ENCODE measurements around the gene ZNF574.

ZNF574 gene

GRCh38 chr19:42108527-42109389 lies 32.8 kb downstream of the ZNF574 start:
- FAIRE-seq (peak; percentile 96), DNase-seq (ENCODE audit: insufficient read length, low spot score) (peak; percentile 75)
- TF ChIP-seq TAF1 (IDR thresholded peaks at IDR 0.05; ENCODE audit: low read depth, low read length) (no peak), POU2F2 (IDR thresholded peaks at IDR 0.05; ENCODE audit: low read depth, low read length) (peak; percentile 83; the same call in 1 of the 2 replicates), PAX5 (IDR thresholded peaks at IDR 0.05; ENCODE audit: insufficient read depth, low read length, severe bottlenecking) (peak; percentile 40)

GRCh38 chr19:42109896-42110295 lies 33.9 kb downstream of the ZNF574 start:
- DNase-seq (ENCODE audit: insufficient read length, low spot score) (no peak), FAIRE-seq (no peak)
- no peak for TF ChIP-seq POLR2A (IDR thresholded peaks at IDR 0.05; ENCODE audit: low read depth, low read length)
- TF ChIP-seq TAF1 (IDR thresholded peaks at IDR 0.05; ENCODE audit: low read depth, low read length): no peak
- no peak for TF ChIP-seq PAX5 (IDR thresholded peaks at IDR 0.05; ENCODE audit: insufficient read depth, low read length, severe bottlenecking)

GRCh38 chr19:42110658-42111057 lies 34.7 kb downstream of the ZNF574 start:
- FAIRE-seq (no peak), DNase-seq (ENCODE audit: insufficient read length, low spot score) (no peak)
- TF ChIP-seq TAF1 (IDR thresholded peaks at IDR 0.05; ENCODE audit: low read depth, low read length) (no peak), POU2F2 (IDR thresholded peaks at IDR 0.05; ENCODE audit: low read depth, low read length) (no peak), POLR2AphosphoS5 (IDR thresholded peaks at IDR 0.05; ENCODE audit: low read depth, low read length) (no peak), PAX5 (IDR thresholded peaks at IDR 0.05; ENCODE audit: insufficient read depth, low read length, severe bottlenecking) (no peak), SPI1 (IDR thresholded peaks at IDR 0.05; ENCODE audit: low read depth, low read length) (no peak), POLR2A (IDR thresholded peaks at IDR 0.05; ENCODE audit: low read depth, low read length) (no peak)

GRCh38 chr19:42111384-42111783 lies 35.4 kb downstream of the ZNF574 start:
- no peak for TF ChIP-seq POLR2A (IDR thresholded peaks at IDR 0.05; ENCODE audit: low read depth, low read length)
- no peak for TF ChIP-seq POLR2AphosphoS5 (IDR thresholded peaks at IDR 0.05; ENCODE audit: low read depth, low read length)
- TF ChIP-seq TAF1 (IDR thresholded peaks at IDR 0.05; ENCODE audit: low read depth, low read length): no peak
- no peak for TF ChIP-seq SPI1 (IDR thresholded peaks at IDR 0.05; ENCODE audit: low read depth, low read length)
- no peak for TF ChIP-seq POU2F2 (IDR thresholded peaks at IDR 0.05; ENCODE audit: low read depth, low read length)
- no peak for TF ChIP-seq PAX5 (IDR thresholded peaks at IDR 0.05; ENCODE audit: insufficient read depth, low read length, severe bottlenecking)
- DNase-seq (ENCODE audit: insufficient read length, low spot score) (no peak), FAIRE-seq (no peak)

- no peak for TF ChIP-seq POLR2AphosphoS5 (IDR thresholded peaks at IDR 0.05; ENCODE audit: low read depth, low read length)
- no peak for TF ChIP-seq TAF1 (IDR thresholded peaks at IDR 0.05; ENCODE audit: low read depth, low read length)
- no peak for TF ChIP-seq PAX5 (IDR thresholded peaks at IDR 0.05; ENCODE audit: insufficient read depth, low read length, severe bottlenecking)
- TF ChIP-seq SPI1 (IDR thresholded peaks at IDR 0.05; ENCODE audit: low read depth, low read length): no peak
- TF ChIP-seq POLR2A (IDR thresholded peaks at IDR 0.05; ENCODE audit: low read depth, low read length): no peak
- no peak for TF ChIP-seq POU2F2 (IDR thresholded peaks at IDR 0.05; ENCODE audit: low read depth, low read length)
- no peak for DNase-seq (ENCODE audit: insufficient read length, low spot score)
- no peak for FAIRE-seq
Observed at GRCh38 chr19:42111811-42112210, 35.8 kb downstream of the ZNF574 start.

- DNase-seq (ENCODE audit: insufficient read length, low spot score): no peak
- peak; percentile 61 for FAIRE-seq
- no peak for TF ChIP-seq PAX5 (IDR thresholded peaks at IDR 0.05; ENCODE audit: insufficient read depth, low read length, severe bottlenecking)
Observed at GRCh38 chr19:42113641-42114348, 37.8 kb downstream of the ZNF574 start.

GRCh38 chr19:42114412-42114811 lies 38.4 kb downstream of the ZNF574 start:
- DNase-seq (ENCODE audit: insufficient read length, low spot score) (no peak), FAIRE-seq (peak; percentile 92)

GRCh38 chr19:42115219-42115618 lies 39.3 kb downstream of the ZNF574 start:
- DNase-seq (ENCODE audit: insufficient read length, low spot score) (no peak), FAIRE-seq (peak; percentile 76)
- TF ChIP-seq POLR2AphosphoS5 (IDR thresholded peaks at IDR 0.05; ENCODE audit: low read depth, low read length) (no peak), PAX5 (IDR thresholded peaks at IDR 0.05; ENCODE audit: insufficient read depth, low read length, severe bottlenecking) (no peak)

More at GRCh38 chr19:42114412-42114811, 38.4 kb downstream of the ZNF574 start:
- TF ChIP-seq POU2F2 (IDR thresholded peaks at IDR 0.05; ENCODE audit: low read depth, low read length): no peak
- TF ChIP-seq SPI1 (IDR thresholded peaks at IDR 0.05; ENCODE audit: low read depth, low read length): no peak
- no peak for TF ChIP-seq PAX5 (IDR thresholded peaks at IDR 0.05; ENCODE audit: insufficient read depth, low read length, severe bottlenecking)
- no peak for TF ChIP-seq POLR2A (IDR thresholded peaks at IDR 0.05; ENCODE audit: low read depth, low read length)

GRCh38 chr19:42115705-42116104 lies 39.7 kb downstream of the ZNF574 start:
- no peak for DNase-seq (ENCODE audit: insufficient read length, low spot score)
- TF ChIP-seq TAF1 (IDR thresholded peaks at IDR 0.05; ENCODE audit: low read depth, low read length): no peak
- TF ChIP-seq POLR2A (IDR thresholded peaks at IDR 0.05; ENCODE audit: low read depth, low read length): no peak
- TF ChIP-seq POU2F2 (IDR thresholded peaks at IDR 0.05; ENCODE audit: low read depth, low read length): no peak
- TF ChIP-seq POLR2AphosphoS5 (IDR thresholded peaks at IDR 0.05; ENCODE audit: low read depth, low read length): no peak
- no peak for TF ChIP-seq PAX5 (IDR thresholded peaks at IDR 0.05; ENCODE audit: insufficient read depth, low read length, severe bottlenecking)
- no peak for TF ChIP-seq SPI1 (IDR thresholded peaks at IDR 0.05; ENCODE audit: low read depth, low read length)
- FAIRE-seq: peak; percentile 50

Data from GM12891 (cell line).